Uterus (tissue), 2 donors: Measurements from ENCODE around the gene PDLIM1.

Experiments
- POLR2A ChIP-seq, 2 donors: fragments of 450-650 bp; IDR thresholded peaks; one replicate each; pipeline ENCODE4 v1.6.1; 2016; ENCODE audit warnings: antibody characterized with exemption in 2 of 2, mild to moderate bottlenecking in 1 of 2, moderate library complexity in 1 of 2
- TF ChIP-seq, protein P1 (sequence below), 4 experiments: fragments of 200-600 bp in 2 of 4; fragments of 450-650 bp in 2 of 4; sonication (generic) in 2 of 4; IDR thresholded peaks; one replicate each; pipeline ENCODE4 v1.5.1; 2016 to 2019; ENCODE audit warnings: antibody characterized with exemption in 4 of 4, mild to moderate bottlenecking in 2 of 4, moderate library complexity in 1 of 4

DNA sequence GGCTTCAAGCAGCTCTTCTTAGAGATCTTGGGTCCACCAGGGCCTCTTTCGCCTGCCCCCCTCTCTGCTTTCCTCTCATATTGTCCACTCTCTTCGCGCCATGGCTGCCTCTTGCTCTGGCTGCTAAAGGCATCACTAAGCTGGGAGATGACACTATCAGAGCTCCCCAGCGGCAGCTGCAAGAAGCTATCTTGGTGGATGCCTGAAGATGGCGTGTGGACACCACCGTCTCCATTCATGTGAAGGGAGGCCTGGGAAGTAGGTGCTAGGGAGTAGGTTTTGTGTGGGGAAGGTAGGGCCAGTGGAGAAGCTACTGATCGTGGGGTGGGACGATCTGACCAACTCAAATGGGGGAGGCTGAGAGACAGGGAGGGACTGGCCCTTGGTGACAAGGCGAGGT lies 45.9 kb upstream of the PDLIM1 start:
- TF ChIP-seq, protein P1, sequence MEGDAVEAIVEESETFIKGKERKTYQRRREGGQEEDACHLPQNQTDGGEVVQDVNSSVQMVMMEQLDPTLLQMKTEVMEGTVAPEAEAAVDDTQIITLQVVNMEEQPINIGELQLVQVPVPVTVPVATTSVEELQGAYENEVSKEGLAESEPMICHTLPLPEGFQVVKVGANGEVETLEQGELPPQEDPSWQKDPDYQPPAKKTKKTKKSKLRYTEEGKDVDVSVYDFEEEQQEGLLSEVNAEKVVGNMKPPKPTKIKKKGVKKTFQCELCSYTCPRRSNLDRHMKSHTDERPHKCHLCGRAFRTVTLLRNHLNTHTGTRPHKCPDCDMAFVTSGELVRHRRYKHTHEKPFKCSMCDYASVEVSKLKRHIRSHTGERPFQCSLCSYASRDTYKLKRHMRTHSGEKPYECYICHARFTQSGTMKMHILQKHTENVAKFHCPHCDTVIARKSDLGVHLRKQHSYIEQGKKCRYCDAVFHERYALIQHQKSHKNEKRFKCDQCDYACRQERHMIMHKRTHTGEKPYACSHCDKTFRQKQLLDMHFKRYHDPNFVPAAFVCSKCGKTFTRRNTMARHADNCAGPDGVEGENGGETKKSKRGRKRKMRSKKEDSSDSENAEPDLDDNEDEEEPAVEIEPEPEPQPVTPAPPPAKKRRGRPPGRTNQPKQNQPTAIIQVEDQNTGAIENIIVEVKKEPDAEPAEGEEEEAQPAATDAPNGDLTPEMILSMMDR (IDR thresholded peaks at IDR 0.05), result no peak
- TF ChIP-seq POLR2A (IDR thresholded peaks at IDR 0.05), result no peak
